Measurements from ENCODE around the gene GALNT15. TPM values are rescaled to one million over a fixed set of nuclear protein-coding genes. Genes with fewer than 3 reads are reported as not detected.

The GALNT15 gene
- total RNA-seq, 1 experiment from 2014 or later: not detected

- DNase-seq (ENCODE audit: low spot score): no peak
- ChIA-PET CTCF (no interaction called here), POLR2A (ENCODE audit: low non-redundant PET) (no interaction called here)
- intact Hi-C loops (cut with micrococcal nuclease; ENCODE audit: unreplicated experiment): no loop called here
- peaks cover 29% of the 10 kb centered on the region for H3K36me3 ChIP-seq (ENCODE audit: insufficient read depth, low read length, poor library complexity, severe bottlenecking)
- no peak for TF ChIP-seq CTCF (conservative IDR thresholded peaks at IDR 0.05; ENCODE audit: low read depth, low read length)
- TF ChIP-seq EZH2 (IDR thresholded peaks at IDR 0.05; ENCODE audit: borderline replicate concordance, low read depth, low read length, poor library complexity, severe bottlenecking): no peak
- H3K27me3 ChIP-seq (replicated peaks; ENCODE audit: insufficient read depth, low read depth, low read length, poor library complexity): no peaks in the 10 kb centered on the region
- H3K4me3 ChIP-seq (ENCODE audit: low read depth, low read length, poor library complexity, severe bottlenecking): no peak overlapping the region
- H3K4me1 ChIP-seq (ENCODE audit: insufficient read depth, low read length, poor library complexity, severe bottlenecking): peaks cover 4% of the 10 kb centered on the region
- H3K27ac ChIP-seq (ENCODE audit: low read depth, low read length, poor library complexity, severe bottlenecking): no peak overlapping the region
- no TSS peak for BruUV-seq (replicated peaks)
- H3K9me3 ChIP-seq (ENCODE audit: low read depth, low read length, poor library complexity, severe bottlenecking): no peaks in the 10 kb centered on the region
Measured at GRCh38 chr3:16270855-16271254, 96.4 kb downstream of the GALNT15 start.

- ChIA-PET POLR2A (ENCODE audit: low non-redundant PET) (no interaction called here), CTCF (interaction anchor here (0.6 kb wide), 1 partner anchor 282 kb away, joined by 4 read pairs; no protein-coding TSS in a partner anchor)
- intact Hi-C loops (cut with micrococcal nuclease; ENCODE audit: unreplicated experiment): no loop called here
- Histone ChIP-seq H3K4me3 (ENCODE audit: low read depth, low read length, poor library complexity, severe bottlenecking) (no peak overlapping the region), H3K9me3 (ENCODE audit: low read depth, low read length, poor library complexity, severe bottlenecking) (no peaks in the 10 kb centered on the region), H3K36me3 (ENCODE audit: insufficient read depth, low read length, poor library complexity, severe bottlenecking) (peaks cover 29% of the 10 kb centered on the region), H3K4me1 (ENCODE audit: insufficient read depth, low read length, poor library complexity, severe bottlenecking) (no peaks in the 10 kb centered on the region), H3K27ac (ENCODE audit: low read depth, low read length, poor library complexity, severe bottlenecking) (no peak overlapping the region), H3K27me3 (replicated peaks; ENCODE audit: insufficient read depth, low read depth, low read length, poor library complexity) (no peaks in the 10 kb centered on the region)
- TF ChIP-seq EZH2 (IDR thresholded peaks at IDR 0.05; ENCODE audit: borderline replicate concordance, low read depth, low read length, poor library complexity, severe bottlenecking) (no peak), CTCF (conservative IDR thresholded peaks at IDR 0.05; ENCODE audit: low read depth, low read length) (no peak)
- no TSS peak for BruUV-seq (replicated peaks)
- DNase-seq (ENCODE audit: low spot score): no peak
Measured at GRCh38 chr3:16272588-16272987, 98.1 kb downstream of the GALNT15 start.

- no peak for DNase-seq (ENCODE audit: low spot score)
- POLR2A ChIA-PET (ENCODE audit: low non-redundant PET): no interaction called here
- H3K9me3 ChIP-seq (ENCODE audit: low read depth, low read length, poor library complexity, severe bottlenecking): no peaks in the 10 kb centered on the region
- H3K27ac ChIP-seq (ENCODE audit: low read depth, low read length, poor library complexity, severe bottlenecking): no peak overlapping the region
- CTCF ChIA-PET: no interaction called here
- no peaks in the 10 kb centered on the region for H3K4me1 ChIP-seq (ENCODE audit: insufficient read depth, low read length, poor library complexity, severe bottlenecking)
- peaks cover 29% of the 10 kb centered on the region for H3K36me3 ChIP-seq (ENCODE audit: insufficient read depth, low read length, poor library complexity, severe bottlenecking)
- H3K27me3 ChIP-seq (replicated peaks; ENCODE audit: insufficient read depth, low read depth, low read length, poor library complexity): no peaks in the 10 kb centered on the region
- TF ChIP-seq CTCF (conservative IDR thresholded peaks at IDR 0.05; ENCODE audit: low read depth, low read length): no peak
- TF ChIP-seq EZH2 (IDR thresholded peaks at IDR 0.05; ENCODE audit: borderline replicate concordance, low read depth, low read length, poor library complexity, severe bottlenecking): no peak
- no peak overlapping the region for H3K4me3 ChIP-seq (ENCODE audit: low read depth, low read length, poor library complexity, severe bottlenecking)
- intact Hi-C loops (cut with micrococcal nuclease; ENCODE audit: unreplicated experiment): no loop called here
- BruUV-seq (replicated peaks): no TSS peak
Measured at GRCh38 chr3:16273867-16274266, 99.4 kb downstream of the GALNT15 start.
